Activated CD4-positive, CD25-positive, alpha-beta regulatory T cell treated with anti-CD3 and anti-CD28 coated beads, Interleukin-2, amount 50 U/mL, for 72 hours (primary cell): ENCODE data around the gene PJA1.
A peak's percentile ranks its signal among the peaks of the same experiment; 100 is the strongest.

ENCODE experiments used
- DNase-seq: peaks from one replicate; pipeline ENCODE4 v3.0.0; 2021

Gene PJA1

DNA sequence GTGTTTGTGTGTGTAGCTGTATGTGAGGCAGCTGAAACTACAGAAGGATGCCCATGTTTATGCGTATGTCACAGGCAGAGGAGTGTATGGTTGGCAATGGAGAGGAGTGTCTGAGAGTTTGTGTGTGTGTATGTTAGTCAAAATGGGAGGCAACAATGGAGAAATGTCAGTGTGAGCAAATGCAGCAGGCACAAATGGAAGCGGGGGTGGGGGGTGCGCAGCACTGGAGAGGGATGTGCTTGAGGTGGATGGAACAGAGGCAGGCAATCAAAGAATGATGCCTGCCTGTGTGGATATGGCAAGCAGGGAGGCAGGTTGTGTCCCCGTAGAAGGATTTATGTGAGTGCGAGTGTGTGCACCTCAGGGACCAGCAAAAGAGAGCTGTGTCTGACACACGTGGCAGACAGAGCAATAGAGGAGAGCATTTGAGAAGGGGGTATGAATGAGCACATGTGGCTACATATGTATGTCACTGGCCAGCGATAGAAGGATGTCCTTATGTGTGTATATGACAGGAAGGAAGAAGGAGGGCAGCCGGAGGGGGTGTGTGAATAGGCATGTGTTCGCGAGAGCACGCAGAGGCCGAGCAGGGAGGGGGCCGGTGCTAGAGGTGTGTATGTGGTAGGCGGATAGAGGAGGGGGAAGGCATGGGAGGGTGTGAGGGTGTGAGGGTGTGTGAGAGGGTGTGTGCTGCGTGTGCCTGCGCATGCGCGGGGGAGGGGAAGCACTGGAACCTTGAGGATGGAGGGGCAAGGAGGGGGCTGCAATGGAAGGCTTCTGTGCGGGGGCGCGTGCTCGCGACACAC is 1.1 kb downstream of the PJA1 start:
- peak; percentile 43 for DNase-seq

DNA sequence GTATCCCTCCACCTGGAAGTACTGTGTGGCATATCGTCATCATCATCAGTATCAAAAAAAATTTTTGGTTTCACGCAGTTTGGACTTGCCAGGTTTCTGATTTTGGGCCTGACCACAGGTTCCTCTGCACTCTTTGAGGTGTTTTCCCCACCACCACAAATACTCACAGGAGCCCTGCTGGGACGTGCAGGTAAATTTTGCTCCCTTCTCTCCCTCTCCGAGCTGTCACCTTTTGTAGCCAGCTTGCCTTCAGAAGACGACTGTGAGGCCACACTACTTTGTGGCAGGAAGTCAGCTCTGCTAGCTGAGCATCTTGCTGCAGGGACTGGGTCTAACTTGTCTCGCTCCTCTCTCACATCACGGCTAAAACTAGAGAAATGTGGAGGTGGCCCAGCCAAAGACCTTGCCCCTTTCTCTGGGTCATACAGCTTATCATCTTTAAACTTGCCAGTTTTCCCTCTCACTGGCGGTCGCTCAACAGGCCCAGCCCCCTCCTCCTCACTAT is 2.8 kb downstream of the PJA1 start:
- no peak for DNase-seq

DNA sequence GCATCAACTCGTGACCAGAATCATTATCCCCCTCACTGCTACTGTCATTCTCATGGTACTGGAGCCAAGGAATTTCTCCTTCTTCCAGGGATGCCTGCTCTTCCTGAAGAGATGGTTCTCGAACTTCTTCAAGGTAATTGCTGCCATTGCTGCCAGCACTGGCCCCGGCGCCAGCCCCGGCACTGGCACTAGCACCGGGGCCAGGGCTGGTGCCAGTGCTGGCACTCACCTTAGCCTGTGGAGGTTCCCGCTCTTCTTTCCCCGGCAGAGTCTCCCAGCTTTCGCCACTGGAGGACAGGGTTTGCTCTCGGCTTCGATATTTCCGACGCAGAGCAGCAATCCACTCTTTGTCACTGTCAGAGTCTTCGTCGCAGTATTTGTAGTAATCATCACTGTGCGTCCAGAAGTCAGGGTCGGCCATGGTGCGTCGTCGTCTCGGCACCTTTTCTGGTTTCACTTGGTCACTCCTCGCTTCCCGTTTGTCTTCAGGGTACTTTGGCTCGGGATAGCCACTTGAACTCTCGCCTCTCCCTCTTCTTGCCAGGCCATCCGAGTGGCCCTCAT is 3.4 kb downstream of the PJA1 start:
- DNase-seq = no peak

DNA sequence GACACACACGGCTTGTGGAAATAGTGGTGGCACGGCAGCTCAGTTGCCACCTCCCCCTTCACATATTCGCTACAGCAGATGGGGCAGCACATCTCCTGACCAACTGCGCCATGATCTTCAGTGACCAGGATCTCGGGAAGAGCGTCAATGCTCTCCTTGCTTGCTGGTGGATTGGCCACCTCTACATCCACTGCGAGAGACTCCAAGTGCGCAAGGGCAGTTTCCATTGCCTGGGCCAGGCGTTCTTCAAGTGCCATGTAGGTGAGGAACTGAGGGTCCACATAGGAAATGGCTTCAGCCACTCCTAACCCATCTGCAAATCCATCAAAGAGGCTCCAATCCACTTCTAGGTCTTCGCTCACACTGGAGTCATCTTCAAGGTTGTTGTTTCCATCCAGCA is 3.9 kb downstream of the PJA1 start:
- no peak for DNase-seq

DNA sequence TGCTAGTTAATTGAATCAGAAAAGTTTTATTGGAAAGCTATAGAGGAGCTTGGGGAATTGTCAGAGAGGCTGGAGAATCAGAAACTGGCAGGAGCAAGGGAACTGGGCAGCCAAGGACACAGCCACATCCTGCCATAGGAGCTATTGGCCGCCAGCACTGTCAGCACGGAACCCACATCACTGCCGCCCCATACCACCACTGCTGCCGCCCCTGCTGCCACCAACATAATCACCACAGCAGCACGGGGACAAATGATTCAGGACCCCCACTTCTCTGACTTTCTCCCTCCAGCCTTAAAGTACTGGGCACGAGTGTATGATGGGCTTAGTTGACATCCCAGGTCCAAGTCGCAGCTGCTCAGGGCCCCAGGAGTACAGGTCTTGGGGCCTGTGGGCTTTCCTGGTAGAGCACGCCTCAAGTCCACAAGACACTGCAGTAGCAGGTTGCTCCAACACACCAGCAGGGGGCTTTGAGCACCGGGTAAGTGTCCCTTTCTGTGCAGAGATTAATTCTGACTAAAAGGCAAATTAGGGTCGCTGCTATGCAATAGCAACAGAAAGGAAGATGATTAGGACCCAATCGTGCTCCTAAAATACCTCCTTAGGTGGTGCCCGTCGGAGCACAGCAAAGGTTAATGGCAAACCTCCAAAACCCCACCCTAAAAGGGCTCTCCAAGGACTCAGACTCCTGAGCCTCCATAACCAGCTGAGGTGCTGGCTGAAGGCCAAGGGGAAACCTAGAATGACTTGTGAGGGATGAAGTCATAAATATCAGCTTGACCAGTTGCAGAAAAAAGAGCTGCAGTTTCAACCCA is 6.9 kb downstream of the PJA1 start:
- no peak for DNase-seq

DNA sequence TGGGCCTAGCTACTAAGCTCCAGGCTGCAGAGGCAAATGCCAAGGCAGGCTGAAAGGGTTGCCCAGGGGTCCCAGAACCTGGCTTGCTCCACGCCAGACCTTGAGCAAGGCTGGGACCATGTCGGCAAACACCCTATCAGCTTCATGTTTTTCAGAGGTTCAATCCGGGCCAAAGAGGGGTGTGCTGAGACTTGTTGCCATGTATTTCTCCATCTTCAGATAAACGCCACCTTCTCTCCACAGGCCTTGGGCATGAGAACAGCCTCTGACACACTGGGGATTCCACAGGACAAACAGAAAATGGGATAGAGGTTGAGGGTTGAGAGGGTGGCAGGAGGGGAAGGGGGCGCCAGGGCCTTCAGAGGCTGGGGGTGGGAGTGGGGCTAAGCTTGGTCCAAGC is 8.6 kb downstream of the PJA1 start:
- no peak for DNase-seq

DNA sequence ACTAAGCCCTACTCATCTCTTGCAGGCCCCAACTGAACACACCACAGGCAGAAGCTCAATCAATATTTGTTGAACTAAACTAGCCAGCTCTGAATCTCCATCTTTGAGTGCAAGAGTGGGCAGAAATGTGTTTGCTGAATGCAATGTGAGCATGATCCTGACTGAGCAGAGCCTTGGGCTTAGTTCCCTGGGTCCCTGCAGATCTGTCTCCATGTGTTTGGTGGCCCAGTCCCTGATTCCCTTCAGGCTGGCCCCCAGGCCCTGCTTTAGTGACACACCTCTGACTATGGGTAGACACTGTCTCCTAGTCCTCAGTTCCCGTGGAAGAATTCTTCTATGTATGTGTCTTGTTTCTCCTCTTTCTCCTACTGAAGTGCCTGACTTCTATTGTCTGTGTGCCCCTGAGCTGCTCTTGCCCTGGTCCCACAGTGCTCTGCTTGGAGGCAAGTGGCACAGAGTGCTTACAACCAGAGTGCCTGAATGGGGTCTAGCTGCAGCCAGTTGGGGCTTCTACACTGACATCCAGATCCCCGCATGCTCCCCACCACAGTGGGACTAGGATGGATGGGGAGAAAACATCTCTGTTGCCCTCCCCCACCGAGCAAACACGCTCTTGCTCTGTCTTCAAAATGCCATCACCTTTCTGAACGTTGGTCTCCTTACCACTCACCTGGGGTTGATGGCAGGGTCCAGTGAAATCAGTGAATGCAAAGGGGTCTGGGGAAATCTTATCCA is 9.3 kb downstream of the PJA1 start:
- DNase-seq = no peak

DNA sequence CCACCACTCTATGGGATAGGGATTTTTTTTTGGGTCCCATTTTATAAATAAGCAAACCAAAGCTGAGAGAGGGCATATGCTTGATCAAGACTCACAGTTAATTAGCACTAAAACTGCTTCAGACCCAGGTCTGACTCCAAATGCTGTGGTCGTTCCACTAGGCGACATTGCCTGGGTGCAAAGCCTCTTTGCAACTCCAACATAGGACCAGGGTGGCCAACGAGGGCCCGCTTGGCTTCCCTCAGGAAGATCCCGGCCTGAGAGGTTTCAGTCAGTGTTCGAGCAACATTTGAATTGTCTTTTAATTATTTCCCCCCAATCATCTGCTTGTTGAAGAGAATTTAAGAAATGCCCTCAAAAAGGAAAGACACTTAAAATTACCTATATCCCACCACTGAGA is 11.2 kb downstream of the PJA1 start:
- no peak for DNase-seq

DNA sequence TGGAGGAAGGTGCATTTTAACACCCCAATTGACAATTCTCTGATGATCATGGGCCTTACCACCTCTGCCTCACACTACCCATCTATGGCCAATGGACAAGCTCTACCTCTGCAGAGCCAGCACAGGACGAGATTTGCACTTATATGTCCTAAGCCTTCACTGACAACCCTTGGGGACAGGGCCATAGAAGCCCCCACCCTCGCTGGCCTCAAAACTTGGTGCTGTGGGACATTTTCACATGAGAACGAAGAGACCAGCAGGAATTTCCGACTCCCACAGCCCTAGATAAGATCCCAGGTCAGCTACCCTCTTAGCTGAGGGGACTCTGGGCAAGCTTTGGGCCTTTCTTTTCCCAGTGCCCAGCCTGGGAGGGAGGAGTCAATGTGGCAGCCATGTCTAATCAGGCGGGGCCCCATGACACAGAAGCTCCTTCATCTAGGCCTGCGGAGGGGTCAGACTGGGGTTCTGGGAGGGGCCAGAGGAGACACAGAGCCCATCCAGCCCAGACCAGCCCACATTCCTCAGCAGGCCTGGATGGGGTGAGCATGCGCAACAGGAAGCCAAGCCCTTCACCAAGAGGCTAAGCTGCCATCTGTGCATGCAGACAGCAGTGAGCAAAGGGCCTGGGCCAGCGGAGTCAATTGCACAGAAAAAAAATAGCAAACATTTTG is 12.1 kb downstream of the PJA1 start:
- no peak for DNase-seq

DNA sequence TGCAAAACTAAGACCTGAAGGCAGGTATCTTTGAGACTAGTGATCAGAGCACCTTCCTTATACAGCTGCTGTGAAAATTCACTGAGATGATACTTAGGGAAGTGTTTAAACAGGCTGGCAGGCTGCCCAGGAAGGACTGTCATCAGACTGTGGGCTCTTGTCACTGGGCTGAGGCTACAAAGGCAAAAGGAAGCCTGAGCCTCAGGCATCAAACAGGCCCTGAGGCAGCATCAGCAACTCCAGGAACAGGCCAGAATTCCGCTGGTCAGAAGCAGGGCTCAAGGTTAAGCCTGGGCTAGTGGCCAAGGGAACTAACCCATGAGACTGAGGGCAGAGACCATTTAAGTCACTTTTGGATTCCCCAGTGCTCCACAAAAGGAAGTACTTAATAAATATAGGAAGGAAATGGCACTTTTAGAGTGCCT is 12.8 kb downstream of the PJA1 start:
- DNase-seq = no peak

DNA sequence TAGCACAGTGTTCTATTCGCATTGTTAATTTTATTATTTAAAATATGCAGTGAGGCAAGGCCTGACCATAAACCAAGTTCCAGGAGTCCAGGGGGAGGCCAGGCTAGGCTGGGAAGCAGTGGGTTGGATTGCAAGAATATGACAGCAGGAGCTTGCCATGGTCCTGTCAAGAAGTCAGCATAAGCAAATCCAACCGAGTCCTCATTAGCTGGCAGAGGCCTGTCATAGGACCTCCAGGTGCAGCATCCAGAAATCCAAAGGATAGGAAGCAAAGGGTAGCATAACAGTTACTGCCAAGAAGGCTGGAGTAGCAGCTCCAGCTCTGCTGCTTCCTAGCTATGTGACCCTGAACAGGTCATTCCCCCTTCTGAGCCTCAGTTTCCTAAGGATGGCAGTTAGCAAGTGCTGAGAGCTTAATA is 13.4 kb downstream of the PJA1 start:
- no peak for DNase-seq

DNA sequence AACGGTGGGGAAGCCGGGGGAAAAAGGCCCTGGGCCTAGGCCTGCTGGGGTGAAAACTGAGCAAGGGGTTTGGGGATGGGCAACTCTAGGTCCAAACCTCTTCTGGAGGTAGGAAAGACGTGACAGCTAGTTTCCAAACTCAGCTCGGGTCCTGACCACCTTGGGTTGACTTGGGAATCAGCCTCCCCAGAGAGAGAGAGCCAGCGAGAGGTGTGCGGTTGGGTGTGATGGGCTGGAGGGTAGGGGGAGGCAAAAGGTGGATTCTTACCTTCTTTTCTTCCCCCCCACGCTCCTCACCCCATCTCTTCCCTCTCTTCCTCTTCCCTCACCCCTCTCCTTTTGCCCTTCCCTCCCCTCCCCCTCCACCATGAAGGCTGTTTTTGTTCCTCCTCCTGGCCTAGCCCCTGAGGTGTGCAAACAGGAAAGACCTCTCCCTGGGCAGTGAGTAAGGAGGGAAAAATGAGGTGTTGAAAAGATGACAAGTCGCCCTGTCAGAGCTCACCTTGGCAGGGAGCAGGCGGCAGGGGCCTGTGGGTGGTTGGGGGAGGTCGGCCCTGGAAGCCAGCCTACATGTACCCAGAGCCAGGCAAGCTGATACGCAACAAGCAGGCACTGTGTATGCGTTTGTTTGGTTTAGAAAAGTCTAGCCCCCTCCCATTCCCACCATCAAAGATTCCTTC is 14.8 kb downstream of the PJA1 start:
- no peak for DNase-seq

DNA sequence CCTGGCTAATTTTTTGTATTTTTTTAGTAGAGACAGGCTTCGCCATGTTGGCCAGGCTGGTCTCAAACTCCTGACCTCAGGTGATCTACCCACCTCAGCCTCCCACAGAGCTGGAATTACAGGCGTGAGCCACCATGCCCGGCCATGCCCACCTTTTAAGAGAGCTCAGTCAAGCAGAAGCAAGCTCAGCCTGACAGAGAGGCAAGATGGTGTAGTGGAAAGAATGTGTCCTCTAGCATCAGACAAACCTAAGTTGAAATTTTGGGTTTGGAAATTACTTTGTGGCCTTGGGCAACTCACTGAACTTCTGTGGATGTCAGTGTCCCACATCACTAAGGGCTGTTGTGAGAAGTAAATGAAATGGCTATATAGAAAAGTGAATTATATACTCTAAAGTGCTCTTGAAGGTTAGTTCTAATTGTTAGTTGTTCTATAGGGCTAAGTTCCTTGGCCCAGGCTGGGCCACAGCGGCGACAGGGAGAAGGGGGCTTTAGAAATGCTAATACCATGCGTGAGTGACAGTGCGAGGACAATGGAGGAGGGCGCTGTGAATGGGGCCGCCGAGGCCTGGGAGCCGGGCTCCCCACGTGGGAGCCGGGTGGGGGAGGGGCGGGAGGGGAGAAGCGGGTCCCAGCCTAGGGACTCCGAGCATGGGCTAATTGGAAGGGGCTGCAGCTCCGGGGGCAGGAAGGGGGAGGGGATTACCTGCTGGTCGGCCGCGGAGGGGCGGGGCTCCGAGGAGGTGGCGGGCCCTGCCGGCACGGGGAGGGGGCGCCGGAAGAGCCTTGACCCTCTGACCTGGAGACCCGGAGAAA is 15.6 kb downstream of the PJA1 start:
- no peak for DNase-seq

DNA sequence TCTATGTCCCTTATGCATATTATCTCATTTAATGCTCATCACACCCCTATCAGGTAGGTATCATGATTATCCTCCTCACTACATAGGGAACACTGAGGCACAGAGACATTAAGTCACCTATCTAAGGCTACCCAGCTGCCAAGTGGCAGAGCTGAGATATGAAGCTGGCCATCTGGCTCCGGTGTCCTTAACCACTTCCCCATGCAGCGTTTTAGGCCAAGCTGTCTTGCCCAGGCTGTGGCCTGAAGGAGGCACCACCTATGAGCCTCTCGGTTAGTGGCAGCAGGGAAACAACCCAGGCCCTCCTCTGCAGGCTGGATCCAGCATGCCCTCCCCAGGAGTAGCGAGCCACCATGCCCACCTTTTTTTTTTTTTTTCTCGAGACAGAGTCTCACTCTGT is 16.3 kb downstream of the PJA1 start:
- no peak for DNase-seq

DNA sequence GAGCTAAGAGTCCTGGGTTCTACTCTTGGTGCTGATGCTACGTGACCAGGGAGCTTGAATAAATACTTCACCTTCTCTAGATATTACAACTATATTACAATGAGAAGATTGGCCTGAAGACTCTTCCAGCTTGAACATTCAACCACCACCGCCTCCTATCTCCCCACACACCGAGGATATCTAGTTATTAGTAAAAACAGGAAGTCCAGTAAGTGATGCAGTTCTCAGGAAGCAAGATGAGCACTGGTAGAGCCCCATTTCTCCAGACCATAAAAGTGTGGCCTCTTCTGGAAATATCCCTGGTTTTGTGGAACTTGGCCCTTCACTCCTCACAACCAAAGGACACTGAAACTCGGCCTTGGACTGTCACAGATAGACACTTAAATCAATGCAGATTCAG is 18.5 kb downstream of the PJA1 start:
- DNase-seq = no peak

DNA sequence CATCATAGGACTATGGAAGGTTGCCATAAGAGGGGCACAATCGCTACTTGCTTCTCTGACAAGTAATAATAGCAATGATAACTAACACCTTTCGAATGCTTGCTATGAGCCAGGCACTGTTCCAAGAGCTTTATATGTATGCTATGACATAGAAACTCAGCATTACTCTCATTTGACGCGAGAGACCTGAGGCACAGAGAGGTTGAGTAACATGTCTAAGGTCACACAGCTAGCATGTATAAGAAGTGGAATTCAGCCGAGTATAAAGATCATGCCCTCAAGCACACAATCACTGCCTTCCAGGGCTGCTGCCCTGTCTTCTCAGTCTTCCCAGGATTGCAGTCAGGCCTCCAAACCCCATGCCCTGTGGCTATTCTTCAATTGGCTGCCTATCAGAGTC is 19.5 kb downstream of the PJA1 start:
- DNase-seq = no peak

DNA sequence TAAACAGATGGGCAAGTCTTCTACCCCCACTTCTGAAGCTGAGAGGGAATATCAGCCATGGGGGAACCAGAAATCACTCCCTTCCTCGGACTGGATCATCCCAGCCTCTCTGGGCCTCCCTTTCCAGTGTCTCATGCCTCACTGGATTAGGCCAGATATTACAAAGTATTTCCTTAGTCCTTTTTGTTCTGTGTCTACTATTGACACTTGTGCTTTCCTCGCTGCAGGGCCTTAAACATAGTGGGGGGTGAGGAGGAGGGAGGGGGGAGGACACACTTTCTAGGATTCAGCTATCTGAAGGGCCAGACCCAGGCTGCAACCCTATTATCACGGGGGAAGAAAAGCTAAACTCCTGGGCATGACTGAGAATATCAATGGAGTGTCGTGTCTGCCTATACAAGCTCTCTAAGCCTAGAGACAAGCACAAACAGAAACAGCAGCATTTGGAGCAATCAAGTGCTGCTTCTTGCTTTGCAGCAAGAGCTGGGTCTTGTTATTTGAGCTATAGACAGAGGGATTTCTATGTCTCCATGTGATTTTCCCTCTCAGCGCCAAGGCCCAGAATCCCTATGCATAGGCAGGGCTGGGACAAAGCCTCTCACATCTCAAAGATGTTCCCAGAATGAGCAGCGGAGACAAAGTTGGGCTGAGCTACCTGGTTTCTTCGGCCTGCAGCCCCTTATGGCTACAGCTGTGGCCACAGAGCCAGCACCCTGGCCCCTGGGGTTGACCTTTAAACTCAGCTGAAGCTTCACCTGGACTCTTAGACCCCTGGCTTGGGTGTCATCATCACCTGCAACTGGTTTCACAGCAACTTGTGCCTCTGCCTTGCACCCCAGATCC is 20.2 kb downstream of the PJA1 start:
- DNase-seq = no peak

DNA sequence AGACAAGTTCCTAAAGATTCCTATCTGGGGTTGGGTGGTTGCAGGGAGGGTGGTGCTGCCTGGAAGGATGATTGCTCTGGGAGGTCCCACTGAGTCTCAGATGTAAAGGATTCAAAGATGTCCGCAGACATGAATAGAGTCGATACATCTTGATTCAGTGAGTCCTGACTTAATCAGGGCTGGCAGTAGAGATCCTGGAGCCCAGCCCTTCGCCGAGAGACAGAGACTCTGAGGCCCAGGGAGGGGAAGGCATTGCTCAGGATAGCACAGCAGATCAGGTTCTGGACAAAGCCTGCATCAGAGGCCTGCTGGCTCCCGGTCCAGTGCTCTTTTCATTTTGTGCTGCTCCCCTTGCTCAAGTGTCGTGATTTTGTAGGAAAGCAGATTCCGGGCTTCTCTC is 21.7 kb downstream of the PJA1 start:
- DNase-seq = no peak

DNA sequence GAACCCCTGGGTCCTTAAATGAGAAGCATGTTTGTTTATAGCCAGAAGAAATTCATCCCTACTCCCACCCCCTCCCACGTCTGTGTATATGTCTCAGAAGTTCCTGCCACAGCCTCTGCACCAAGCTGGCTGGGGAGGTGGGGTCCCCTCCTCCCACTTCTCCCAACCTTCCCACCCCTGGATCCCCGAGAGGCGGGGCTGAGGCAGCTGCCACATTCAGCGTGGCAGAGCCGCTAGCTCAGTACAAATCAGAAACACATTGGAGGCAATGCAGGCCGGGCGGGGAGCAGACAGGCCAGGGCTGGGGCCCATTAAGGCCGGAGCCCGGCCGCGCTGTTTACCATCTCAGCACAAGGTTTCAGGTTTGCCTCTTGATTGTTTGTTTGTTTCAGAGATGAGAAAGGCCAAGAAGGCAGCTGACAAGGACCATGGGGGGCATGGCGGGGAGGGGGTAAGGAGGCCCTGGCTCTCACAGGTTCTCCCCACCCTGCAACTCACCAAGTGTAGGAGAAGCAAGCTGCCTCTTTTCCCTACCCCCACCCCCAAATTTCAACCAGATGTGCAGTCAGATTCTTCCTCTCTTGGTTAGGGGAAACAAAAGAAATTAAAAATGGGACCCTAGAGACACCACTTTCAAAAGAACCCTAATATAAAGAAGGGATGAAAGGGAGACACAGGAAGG is 22.3 kb downstream of the PJA1 start:
- DNase-seq = no peak
